Osteocyte (in vitro differentiated cells): Measurements from ENCODE around the gene FUT8. TPM values are rescaled to one million over a fixed set of nuclear protein-coding genes. Genes with fewer than 3 reads are reported as not detected.

Experiments used
- DNase-seq: peaks from one replicate; pipeline ENCODE4 v3.0.0; 2021; ENCODE audit warnings: mixed read lengths; ENCODE audit not compliant: unreplicated experiment; ENCODE audit errors: extremely low spot score
- H3K27ac Mint-ChIP-seq: one replicate; pipeline ENCODE4 v1.8.0; 2021; ENCODE audit warnings: mild to moderate bottlenecking, mixed read lengths; ENCODE audit not compliant: unreplicated experiment
- H3K27me3 Mint-ChIP-seq: one replicate; pipeline ENCODE4 v1.8.0; 2021; ENCODE audit warnings: mixed read lengths; ENCODE audit not compliant: unreplicated experiment
- H3K36me3 Mint-ChIP-seq: one replicate; pipeline ENCODE4 v1.8.0; 2021; ENCODE audit warnings: mixed read lengths; ENCODE audit not compliant: unreplicated experiment
- H3K4me1 Mint-ChIP-seq: one replicate; pipeline ENCODE4 v1.8.0; 2021; ENCODE audit warnings: mixed read lengths; ENCODE audit not compliant: unreplicated experiment
- H3K4me3 Mint-ChIP-seq: one replicate; pipeline ENCODE4 v1.8.0; 2021; ENCODE audit warnings: mild to moderate bottlenecking, moderate library complexity, mixed read lengths; ENCODE audit not compliant: unreplicated experiment
- H3K9me3 Mint-ChIP-seq: one replicate; pipeline ENCODE4 v1.8.0; 2021; ENCODE audit warnings: mixed read lengths; ENCODE audit not compliant: unreplicated experiment
- CTCF ChIP-seq: fragments of 200-600 bp; sonication (generic); IDR thresholded peaks from 2 replicates; pipeline ENCODE4 v1.5.0; 2021; ENCODE audit warnings: antibody characterized with exemption, mild to moderate bottlenecking, moderate library complexity
- total RNA-seq: library from RNA; stranded (reverse); gene quantifications from 2 replicates; pipeline ENCODE4 v1.2.1, GENCODE V29; 2021

FUT8 gene
- total RNA-seq, 1 donor from 2014 or later: 35.5 TPM

DNA sequence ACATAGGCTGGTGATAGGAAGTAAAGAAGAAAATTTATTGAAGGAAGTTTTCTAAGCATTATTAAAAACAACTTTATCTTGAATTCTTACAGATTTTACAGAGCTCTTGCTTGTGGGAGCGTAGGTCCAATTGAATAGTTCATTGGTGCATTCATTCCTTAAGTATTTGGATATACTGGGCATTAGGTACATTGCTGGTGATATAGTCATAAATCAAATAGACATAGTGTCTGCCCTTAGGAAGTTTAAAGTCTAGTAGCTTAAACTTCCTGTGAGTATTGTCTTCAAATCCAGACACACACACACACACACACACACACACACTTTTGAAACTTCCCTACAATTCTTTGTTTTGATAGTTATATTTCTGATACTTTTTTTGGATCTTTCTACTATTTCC lies 226.7 kb downstream of the FUT8 start:
- Mint-ChIP-seq H3K4me3 (no peak overlapping the region), H3K36me3 (peaks cover 8% of the 10 kb centered on the region), H3K9me3 (peaks cover 11% of the 10 kb centered on the region), H3K4me1 (no peaks in the 10 kb centered on the region), H3K27ac (no peak overlapping the region), H3K27me3 (no peaks in the 10 kb centered on the region)
- no peak for DNase-seq
- TF ChIP-seq CTCF: no peak

DNA sequence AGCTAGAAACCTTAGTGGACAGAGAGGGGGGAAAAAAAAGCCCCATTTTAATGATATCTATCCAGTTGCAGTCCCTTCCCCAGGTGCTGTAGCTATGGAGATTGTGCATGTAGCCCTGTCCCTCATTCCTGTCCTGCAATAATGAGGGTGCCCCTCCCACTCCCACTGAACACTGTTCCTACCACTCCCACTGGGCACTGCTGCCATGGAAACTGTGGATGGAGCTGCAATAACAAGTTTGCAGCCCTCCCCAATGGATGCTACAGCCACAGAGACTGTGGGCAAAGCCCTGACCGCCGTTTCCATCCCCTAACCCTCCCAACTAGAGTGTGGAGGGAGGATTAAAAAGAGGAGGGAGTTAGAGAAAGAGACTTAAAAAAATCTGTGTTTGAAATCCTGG lies 238.3 kb downstream of the FUT8 start:
- no peak for TF ChIP-seq CTCF
- H3K27ac Mint-ChIP-seq: no peak overlapping the region
- no peaks in the 10 kb centered on the region for H3K36me3 Mint-ChIP-seq
- H3K9me3 Mint-ChIP-seq: peaks cover 1% of the 10 kb centered on the region
- no peaks in the 10 kb centered on the region for H3K27me3 Mint-ChIP-seq
- H3K4me3 Mint-ChIP-seq: no peak overlapping the region
- H3K4me1 Mint-ChIP-seq: no peaks in the 10 kb centered on the region
- no peak for DNase-seq

DNA sequence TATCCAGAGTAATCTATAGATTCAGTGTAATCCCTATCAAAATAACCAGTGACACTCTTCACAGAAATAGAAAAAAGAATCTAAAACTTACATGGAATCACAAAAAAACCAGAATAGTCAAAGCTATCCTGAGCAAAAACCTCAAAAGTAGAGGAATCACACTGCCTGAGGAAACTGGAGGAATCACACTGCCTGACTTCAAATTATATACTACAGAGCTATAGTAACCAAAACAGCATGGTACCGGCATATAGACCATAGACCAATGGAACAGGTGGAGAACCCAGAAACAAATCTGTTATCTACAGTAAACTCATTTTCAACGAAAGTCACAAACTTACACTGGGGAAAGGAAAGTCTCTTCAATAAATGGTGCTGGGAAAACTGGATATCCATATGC lies 244.0 kb downstream of the FUT8 start:
- no peak for DNase-seq
- no peaks in the 10 kb centered on the region for H3K36me3 Mint-ChIP-seq
- H3K4me1 Mint-ChIP-seq: no peaks in the 10 kb centered on the region
- H3K27me3 Mint-ChIP-seq: no peaks in the 10 kb centered on the region
- TF ChIP-seq CTCF: no peak
- peaks cover 11% of the 10 kb centered on the region for H3K9me3 Mint-ChIP-seq
- no peak overlapping the region for H3K27ac Mint-ChIP-seq
- H3K4me3 Mint-ChIP-seq: no peak overlapping the region

GRCh38 chr14:65658202-65658601 lies 245.7 kb downstream of the FUT8 start:
- Mint-ChIP-seq H3K27ac (no peak overlapping the region), H3K4me3 (no peak overlapping the region), H3K27me3 (no peaks in the 10 kb centered on the region), H3K36me3 (no peaks in the 10 kb centered on the region), H3K9me3 (peaks cover 11% of the 10 kb centered on the region), H3K4me1 (no peaks in the 10 kb centered on the region)
- TF ChIP-seq CTCF: no peak
- no peak for DNase-seq

- Mint-ChIP-seq H3K4me3 (no peak overlapping the region), H3K27ac (no peak overlapping the region)
- no peak for DNase-seq
Observed at GRCh38 chr14:65661865-65662264, 249.3 kb downstream of the FUT8 start.

More at GRCh38 chr14:65661865-65662264, 249.3 kb downstream of the FUT8 start:
- TF ChIP-seq CTCF: no peak
- no peaks in the 10 kb centered on the region for H3K27me3 Mint-ChIP-seq
- no peaks in the 10 kb centered on the region for H3K4me1 Mint-ChIP-seq
- H3K36me3 Mint-ChIP-seq: no peaks in the 10 kb centered on the region
- no peaks in the 10 kb centered on the region for H3K9me3 Mint-ChIP-seq
